A549 (cell line): ENCODE measurements around the gene RRP8.

Experiments
- E2F6 ChIP-seq: IDR thresholded peaks from 2 replicates; pipeline ENCODE4 v1.6.1; 2012; ENCODE audit warnings: low read depth, borderline replicate concordance
- POLR2A ChIP-seq: IDR thresholded peaks from 2 replicates; pipeline ENCODE4 v1.6.1; 2012; ENCODE audit warnings: mild to moderate bottlenecking, low read length
- RAD21 ChIP-seq, 2 experiments: fragments of >200 bp in 1 of 2; sonication (Bioruptor Twin) in 1 of 2; formaldehyde crosslinking in 1 of 2; IDR thresholded peaks in 1 of 2; conservative IDR thresholded peaks in 1 of 2; 2 replicates in 1 of 2; 3 replicates in 1 of 2; pipeline ENCODE4 v1.6.1; 2012 to 2018; ENCODE audit warnings: inconsistent platforms in 1 of 2
- RARB ChIP-seq: fragments of 250-450 bp; sonication (Bioruptor Pico); IDR thresholded peaks from 2 replicates; pipeline ENCODE4 v1.8.0; 2021; ENCODE audit warnings: mild to moderate bottlenecking, moderate library complexity
- REST ChIP-seq: fragments of 200-600 bp; sonication (generic); IDR thresholded peaks from 2 replicates; pipeline ENCODE4 v1.6.1; 2016; ENCODE audit warnings: antibody characterized with exemption, mild to moderate bottlenecking, moderate library complexity
- SMC3 ChIP-seq: fragments of >200 bp; sonication (Bioruptor Twin); formaldehyde crosslinking; IDR thresholded peaks from 3 replicates; pipeline ENCODE4 v1.6.1; 2018; ENCODE audit warnings: inconsistent platforms
- TF ChIP-seq, protein P1 (sequence below): fragments of >200 bp; sonication (Bioruptor Twin); formaldehyde crosslinking; IDR thresholded peaks from 3 replicates; pipeline ENCODE4 v1.5.1; 2016
- TF ChIP-seq, protein P2 (sequence below): fragments of 450-650 bp; IDR thresholded peaks from 2 replicates; pipeline ENCODE4 v1.6.1; 2014; ENCODE audit warnings: antibody characterized with exemption

DNA sequence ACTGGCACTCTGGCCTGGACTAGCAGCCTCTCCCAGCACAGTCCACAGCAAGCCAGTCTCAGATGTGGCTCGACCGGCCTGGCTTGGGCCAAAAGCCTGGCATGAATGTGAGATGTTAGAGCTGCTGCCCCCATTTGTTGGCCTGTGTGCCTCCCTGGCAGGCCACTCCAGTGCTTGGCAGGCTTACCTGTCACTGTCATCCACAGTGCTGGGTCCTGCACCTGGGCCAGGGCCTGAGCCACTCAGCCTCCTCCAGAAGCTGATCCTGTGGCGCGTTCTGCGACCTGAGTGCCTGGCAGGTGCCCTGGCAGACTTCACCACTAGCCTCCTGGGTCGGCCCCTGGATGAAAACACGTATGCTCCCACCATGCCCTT lies 36.1 kb downstream of the RRP8 start:
- TF ChIP-seq, protein P1, sequence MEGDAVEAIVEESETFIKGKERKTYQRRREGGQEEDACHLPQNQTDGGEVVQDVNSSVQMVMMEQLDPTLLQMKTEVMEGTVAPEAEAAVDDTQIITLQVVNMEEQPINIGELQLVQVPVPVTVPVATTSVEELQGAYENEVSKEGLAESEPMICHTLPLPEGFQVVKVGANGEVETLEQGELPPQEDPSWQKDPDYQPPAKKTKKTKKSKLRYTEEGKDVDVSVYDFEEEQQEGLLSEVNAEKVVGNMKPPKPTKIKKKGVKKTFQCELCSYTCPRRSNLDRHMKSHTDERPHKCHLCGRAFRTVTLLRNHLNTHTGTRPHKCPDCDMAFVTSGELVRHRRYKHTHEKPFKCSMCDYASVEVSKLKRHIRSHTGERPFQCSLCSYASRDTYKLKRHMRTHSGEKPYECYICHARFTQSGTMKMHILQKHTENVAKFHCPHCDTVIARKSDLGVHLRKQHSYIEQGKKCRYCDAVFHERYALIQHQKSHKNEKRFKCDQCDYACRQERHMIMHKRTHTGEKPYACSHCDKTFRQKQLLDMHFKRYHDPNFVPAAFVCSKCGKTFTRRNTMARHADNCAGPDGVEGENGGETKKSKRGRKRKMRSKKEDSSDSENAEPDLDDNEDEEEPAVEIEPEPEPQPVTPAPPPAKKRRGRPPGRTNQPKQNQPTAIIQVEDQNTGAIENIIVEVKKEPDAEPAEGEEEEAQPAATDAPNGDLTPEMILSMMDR, result no peak
- TF ChIP-seq E2F6, result no peak
- no peak for TF ChIP-seq RARB
- no peak for TF ChIP-seq POLR2A
- TF ChIP-seq REST, result no peak
- no peak for TF ChIP-seq RAD21 (conservative IDR thresholded peaks at IDR 0.05 in 1 of 2, IDR thresholded peaks at IDR 0.05 in 1 of 2)
- no peak for TF ChIP-seq SMC3
- TF ChIP-seq, protein P2, sequence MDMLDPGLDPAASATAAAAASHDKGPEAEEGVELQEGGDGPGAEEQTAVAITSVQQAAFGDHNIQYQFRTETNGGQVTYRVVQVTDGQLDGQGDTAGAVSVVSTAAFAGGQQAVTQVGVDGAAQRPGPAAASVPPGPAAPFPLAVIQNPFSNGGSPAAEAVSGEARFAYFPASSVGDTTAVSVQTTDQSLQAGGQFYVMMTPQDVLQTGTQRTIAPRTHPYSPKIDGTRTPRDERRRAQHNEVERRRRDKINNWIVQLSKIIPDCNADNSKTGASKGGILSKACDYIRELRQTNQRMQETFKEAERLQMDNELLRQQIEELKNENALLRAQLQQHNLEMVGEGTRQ, result no peak
